Measurements from ENCODE around the gene ACAD11.

GRCh38 chr3:132573797-132574211 lies 85.8 kb downstream of the ACAD11 start:
- no peak for TF ChIP-seq CTCF (IDR thresholded peaks at IDR 0.05)
- no peak for TF ChIP-seq POLR2A (IDR thresholded peaks at IDR 0.05)
